ENCODE results near the gene SART1. TPM values are rescaled to one million over a fixed set of nuclear protein-coding genes. Genes with fewer than 3 reads are reported as not detected.

Gene SART1
- total RNA-seq, 4 donors from 2014 or later = 14.4 to 61.9 (median 26.4) TPM

DNA sequence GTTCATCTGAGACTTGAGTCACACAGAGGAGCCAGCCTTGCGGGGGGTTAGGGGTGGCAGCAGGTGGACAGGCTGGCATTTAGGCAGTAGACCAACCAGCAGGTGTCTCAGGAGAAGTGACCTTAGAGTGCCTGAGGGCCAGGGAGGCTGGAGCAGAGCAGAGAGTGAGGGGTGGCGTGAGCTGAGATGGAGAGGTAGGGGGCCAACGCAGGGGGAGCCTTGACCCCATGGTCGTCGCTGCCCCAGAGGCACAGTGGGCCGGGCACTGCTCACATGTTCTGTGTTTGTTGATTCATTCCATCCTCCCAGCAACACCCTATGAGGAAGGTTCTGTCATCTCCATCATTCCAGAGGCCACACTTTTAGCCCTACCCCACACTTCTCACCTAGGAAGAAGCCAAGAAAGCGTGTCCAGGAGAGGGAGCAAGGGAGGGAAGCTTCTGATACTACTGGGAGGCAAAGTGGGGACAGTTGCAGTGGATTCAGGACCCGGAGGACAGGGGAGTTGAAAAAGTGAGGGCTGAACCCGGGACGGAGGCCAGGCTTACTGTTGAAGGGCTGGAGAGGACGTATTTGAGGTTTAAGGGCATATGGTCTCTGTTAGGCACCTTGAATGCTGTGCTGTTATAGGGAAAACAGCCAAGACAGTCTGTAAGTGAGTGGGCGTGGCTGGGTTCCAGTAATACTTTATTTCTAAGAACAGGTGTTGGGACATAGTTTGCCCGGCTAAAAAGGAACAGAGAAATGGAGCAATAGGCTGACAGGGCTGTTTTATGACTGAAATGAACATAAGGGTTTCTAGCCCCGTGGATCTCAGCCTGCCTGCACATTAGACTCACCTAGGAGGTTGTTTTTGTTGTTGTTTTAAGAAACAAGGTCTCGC is 7.3 kb downstream of the SART1 start:
- Histone ChIP-seq H3K36me3 (peaks cover 0 to 86% (median 0%) of the 10 kb centered on the region in 3 donors), H3K27ac (no peak overlapping the region), H3K9me3 (no peaks in the 10 kb centered on the region), H3K4me3 (no peak overlapping the region), H3K27me3 (no peaks in the 10 kb centered on the region), H3K4me1 (peaks cover 0 to 1% (median 0%) of the 10 kb centered on the region in 4 donors)
- no peak for TF ChIP-seq POLR2A (IDR thresholded peaks at IDR 0.05)
- TF ChIP-seq, protein P1, sequence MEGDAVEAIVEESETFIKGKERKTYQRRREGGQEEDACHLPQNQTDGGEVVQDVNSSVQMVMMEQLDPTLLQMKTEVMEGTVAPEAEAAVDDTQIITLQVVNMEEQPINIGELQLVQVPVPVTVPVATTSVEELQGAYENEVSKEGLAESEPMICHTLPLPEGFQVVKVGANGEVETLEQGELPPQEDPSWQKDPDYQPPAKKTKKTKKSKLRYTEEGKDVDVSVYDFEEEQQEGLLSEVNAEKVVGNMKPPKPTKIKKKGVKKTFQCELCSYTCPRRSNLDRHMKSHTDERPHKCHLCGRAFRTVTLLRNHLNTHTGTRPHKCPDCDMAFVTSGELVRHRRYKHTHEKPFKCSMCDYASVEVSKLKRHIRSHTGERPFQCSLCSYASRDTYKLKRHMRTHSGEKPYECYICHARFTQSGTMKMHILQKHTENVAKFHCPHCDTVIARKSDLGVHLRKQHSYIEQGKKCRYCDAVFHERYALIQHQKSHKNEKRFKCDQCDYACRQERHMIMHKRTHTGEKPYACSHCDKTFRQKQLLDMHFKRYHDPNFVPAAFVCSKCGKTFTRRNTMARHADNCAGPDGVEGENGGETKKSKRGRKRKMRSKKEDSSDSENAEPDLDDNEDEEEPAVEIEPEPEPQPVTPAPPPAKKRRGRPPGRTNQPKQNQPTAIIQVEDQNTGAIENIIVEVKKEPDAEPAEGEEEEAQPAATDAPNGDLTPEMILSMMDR (IDR thresholded peaks at IDR 0.05) = no peak
- no peak for DNase-seq

DNA sequence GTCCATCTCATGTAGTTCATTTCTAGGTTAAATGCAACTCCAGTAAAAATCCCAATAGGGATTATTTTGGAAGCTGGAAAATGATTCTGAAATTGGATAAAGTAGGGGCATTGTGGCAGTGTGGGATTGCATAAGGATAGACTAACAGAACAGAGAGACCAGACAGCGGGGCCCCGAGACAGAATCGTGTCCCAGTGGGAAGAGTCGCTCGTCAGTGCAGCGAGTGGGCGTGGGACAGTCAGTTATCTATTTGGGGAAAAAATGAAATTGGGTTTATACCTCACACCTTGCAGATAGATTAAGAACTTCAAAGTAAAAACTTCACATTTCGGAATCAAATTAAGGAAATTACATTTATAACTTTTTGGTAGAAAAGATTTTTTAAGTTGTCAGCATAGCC is 10.6 kb downstream of the SART1 start:
- Histone ChIP-seq H3K9me3 (no peaks in the 10 kb centered on the region), H3K36me3 (peaks cover 0 to 67% (median 0%) of the 10 kb centered on the region in 3 donors), H3K27me3 (no peaks in the 10 kb centered on the region), H3K4me3 (no peak overlapping the region), H3K27ac (no peak overlapping the region), H3K4me1 (no peaks in the 10 kb centered on the region)
- TF ChIP-seq, protein P1 (IDR thresholded peaks at IDR 0.05) = no peak
- no peak for TF ChIP-seq POLR2A (IDR thresholded peaks at IDR 0.05)
- no peak for DNase-seq

DNA sequence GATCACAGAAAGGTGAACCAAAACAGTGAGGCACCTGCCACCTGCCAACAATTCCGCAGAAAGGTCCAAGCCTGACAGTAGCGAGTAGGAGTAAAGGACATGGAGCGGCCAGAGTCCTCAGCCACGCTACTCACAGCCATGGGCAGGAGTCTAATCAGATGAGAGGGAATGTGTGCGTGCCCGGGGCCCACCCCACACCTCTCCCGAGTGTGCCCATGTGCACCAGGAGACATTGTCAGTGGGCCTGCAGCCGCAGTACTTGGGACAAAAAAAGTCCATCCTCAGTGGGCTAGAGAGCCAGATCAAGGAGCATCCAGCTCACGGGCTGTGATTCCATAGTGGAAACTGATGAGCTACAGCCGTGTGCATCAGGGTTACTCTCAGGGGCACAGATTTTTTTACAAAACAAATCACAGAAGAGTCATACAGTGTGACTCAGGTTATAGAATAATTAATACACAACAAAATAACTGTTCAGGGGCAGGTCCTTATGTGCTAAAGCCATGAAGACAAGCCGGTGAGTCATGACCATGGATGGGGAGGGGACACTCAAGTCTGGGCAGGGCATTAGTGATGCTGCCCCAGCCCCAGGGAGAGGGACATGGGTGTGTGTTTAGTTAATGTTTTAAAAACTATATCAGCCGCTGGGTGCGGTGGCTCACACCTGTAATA is 12.0 kb downstream of the SART1 start:
- H3K9me3 ChIP-seq = no peaks in the 10 kb centered on the region
- no peak overlapping the region for H3K27ac ChIP-seq
- TF ChIP-seq, protein P1 (IDR thresholded peaks at IDR 0.05) = no peak
- no peaks in the 10 kb centered on the region for H3K27me3 ChIP-seq
- no peaks in the 10 kb centered on the region for H3K4me1 ChIP-seq
- no peak overlapping the region for H3K4me3 ChIP-seq
- H3K36me3 ChIP-seq = peaks cover 0 to 67% (median 0%) of the 10 kb centered on the region in 3 donors
- DNase-seq = no peak

DNA sequence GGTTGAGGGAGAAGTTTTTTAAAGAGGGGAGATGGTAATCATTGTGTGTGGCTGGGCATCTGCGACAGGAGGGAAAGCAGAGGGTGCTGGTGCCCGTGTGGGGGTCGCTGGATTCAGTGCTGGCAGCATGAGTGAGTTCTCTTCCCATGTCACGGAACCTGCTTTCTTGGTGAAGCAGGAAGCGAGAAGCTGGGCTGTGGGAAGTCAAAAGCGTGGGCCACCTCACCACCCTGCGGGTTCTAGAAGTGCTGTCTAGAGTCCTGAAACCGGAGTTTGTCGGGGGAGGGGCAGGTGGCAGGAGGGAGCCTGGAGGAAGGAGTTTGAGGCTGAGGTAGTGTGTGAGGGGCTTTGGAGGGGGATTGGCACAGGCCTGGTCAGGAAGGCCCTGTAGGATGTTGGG is 14.2 kb downstream of the SART1 start:
- Histone ChIP-seq H3K9me3 (no peaks in the 10 kb centered on the region), H3K4me3 (no peak overlapping the region), H3K36me3 (peaks cover 0 to 55% (median 0%) of the 10 kb centered on the region in 3 donors), H3K27ac (no peak overlapping the region), H3K4me1 (no peaks in the 10 kb centered on the region), H3K27me3 (no peaks in the 10 kb centered on the region)
- TF ChIP-seq, protein P1 (IDR thresholded peaks at IDR 0.05) = no peak
- TF ChIP-seq POLR2A (IDR thresholded peaks at IDR 0.05) = no peak
- no peak for DNase-seq

DNA sequence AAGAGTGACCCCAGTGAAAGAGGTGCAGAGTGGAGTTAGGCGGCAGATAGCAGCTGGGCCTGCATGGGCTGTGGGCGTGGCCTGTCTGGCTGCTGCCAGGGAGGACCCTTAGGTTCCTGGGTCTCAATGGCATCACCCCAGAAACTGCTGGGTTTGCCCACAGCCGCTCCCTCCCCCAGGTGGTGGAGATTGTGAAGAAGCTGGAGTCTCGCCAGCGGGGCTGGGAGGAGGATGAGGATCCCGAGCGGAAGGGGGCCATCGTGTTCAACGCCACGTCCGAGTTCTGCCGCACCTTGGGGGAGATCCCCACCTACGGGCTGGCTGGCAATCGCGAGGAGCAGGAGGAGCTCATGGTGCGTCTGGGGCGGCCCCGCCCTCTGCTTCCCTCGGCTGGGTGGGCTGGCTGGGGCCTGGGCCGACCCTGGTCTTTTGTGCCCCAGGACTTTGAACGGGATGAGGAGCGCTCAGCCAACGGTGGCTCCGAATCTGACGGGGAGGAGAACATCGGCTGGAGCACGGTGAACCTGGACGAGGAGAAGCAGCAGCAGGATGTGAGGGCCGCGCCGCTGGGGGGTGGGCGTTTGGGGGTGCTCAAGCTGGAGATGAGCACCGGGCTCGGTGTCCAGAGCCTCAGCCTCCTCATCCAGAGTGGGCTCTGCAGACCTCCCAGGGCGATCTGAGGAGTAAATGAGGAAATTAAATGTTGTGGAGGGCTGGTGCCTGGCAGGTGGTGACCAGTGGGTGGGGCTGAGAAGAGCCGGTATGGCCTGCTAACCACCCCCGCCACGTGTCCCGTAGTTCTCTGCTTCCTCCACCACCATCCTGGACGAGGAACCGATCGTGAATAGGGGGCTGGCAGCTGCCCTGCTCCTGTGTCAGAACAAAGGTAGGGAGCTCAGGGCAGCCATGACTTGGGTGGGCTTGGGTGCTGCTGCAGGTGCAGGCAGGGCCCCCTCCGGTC is 15.0 kb downstream of the SART1 start:
- Histone ChIP-seq H3K9me3 (no peaks in the 10 kb centered on the region), H3K27me3 (no peaks in the 10 kb centered on the region), H3K36me3 (peaks cover 0 to 55% (median 0%) of the 10 kb centered on the region in 3 donors), H3K27ac (no peak overlapping the region), H3K4me3 (no peak overlapping the region), H3K4me1 (no peaks in the 10 kb centered on the region)
- no peak for DNase-seq
- no peak for TF ChIP-seq POLR2A (IDR thresholded peaks at IDR 0.05)
- TF ChIP-seq, protein P1 (IDR thresholded peaks at IDR 0.05) = no peak

Measured in Peyer's patch (tissue), 4 donors.